ENCODE results near the gene SGMS1.

- TF ChIP-seq CTCF (conservative IDR thresholded peaks at IDR 0.05 in 1 of 2, IDR thresholded peaks at IDR 0.05 in 1 of 2; ENCODE audit: extremely low read depth in 1 of 2, insufficient read depth in 1 of 2, low read depth in 1 of 2, low read length in 2 of 2) (no peak), EZH2 (IDR thresholded peaks at IDR 0.05; ENCODE audit: borderline replicate concordance, low read length) (no peak)
Observed at GRCh38 chr10:50324046-50324445, 299.7 kb downstream of the SGMS1 start.

Measured in mammary epithelial cell (primary cell).